Keratinocyte (primary cell): ENCODE results near the gene CCDC7.

Experiments
- CTCF ChIP-seq, 3 experiments: IDR thresholded peaks in 1 of 3; conservative IDR thresholded peaks in 1 of 3; optimal IDR thresholded peaks in 1 of 3; 2 replicates in 2 of 3; 3 replicates in 1 of 3; pipeline versions ENCODE3 to v1.5.1; 2011; ENCODE audit warnings: low read length in 3 of 3, mild to moderate bottlenecking in 3 of 3, moderate library complexity in 2 of 3, control low read depth in 1 of 3, inconsistent platforms in 1 of 3; ENCODE audit not compliant: insufficient read depth in 2 of 3; ENCODE audit errors: extremely low read depth in 1 of 3
- EZH2 ChIP-seq: IDR thresholded peaks from one replicate; pipeline ENCODE4 v1.6.1; 2012; ENCODE audit warnings: inconsistent platforms, mild to moderate bottlenecking, low read length, moderate library complexity

- no peak for TF ChIP-seq CTCF (optimal IDR thresholded peaks at IDR 0.05 in 1 of 3, IDR thresholded peaks at IDR 0.05 in 1 of 3, conservative IDR thresholded peaks at IDR 0.05 in 1 of 3; ENCODE audit: extremely low read depth in 1 of 3, insufficient read depth in 2 of 3, low read length in 3 of 3)
- no peak for TF ChIP-seq EZH2
These were observed 31.6 kb downstream of the CCDC7 start for GRCh38 chr10:32477499-32477898.
